ENCODE data around the gene IGSF8.

DNA sequence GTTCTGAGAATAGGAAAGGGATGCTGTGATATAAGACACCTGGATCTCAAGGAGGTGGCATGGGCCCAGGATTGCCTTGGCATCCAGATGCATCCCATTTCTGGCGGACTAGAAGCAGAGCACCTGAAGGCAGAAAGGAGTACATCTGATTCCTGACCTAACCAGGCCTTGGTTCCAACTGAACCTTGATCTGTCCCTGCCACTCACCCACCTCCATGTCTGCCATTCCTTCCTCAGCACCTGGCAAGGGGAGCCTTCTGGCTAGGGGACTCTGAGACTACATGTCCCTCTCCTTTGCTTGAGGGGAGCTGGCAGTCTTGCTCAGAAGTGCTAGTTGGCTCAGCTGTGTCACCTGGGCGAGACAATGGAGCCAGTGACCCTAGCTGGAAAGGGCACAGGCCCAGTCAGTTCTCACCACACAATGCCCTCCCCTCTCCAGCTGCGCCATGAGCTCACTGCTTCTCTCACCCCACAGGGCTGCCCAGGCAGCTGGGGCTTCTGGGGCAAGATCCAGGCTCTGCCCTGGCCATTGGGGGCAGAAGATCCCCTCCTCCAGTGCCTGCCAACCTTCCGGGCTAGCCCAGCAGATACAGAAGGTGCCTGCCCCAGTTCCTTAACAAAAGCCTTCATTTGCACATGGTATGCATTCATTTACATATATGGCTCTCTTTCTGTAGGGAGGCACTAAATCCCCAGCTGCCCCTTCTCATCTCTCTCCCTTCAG lies 2.9 kb downstream of the IGSF8 start:
- TF ChIP-seq, protein P1, sequence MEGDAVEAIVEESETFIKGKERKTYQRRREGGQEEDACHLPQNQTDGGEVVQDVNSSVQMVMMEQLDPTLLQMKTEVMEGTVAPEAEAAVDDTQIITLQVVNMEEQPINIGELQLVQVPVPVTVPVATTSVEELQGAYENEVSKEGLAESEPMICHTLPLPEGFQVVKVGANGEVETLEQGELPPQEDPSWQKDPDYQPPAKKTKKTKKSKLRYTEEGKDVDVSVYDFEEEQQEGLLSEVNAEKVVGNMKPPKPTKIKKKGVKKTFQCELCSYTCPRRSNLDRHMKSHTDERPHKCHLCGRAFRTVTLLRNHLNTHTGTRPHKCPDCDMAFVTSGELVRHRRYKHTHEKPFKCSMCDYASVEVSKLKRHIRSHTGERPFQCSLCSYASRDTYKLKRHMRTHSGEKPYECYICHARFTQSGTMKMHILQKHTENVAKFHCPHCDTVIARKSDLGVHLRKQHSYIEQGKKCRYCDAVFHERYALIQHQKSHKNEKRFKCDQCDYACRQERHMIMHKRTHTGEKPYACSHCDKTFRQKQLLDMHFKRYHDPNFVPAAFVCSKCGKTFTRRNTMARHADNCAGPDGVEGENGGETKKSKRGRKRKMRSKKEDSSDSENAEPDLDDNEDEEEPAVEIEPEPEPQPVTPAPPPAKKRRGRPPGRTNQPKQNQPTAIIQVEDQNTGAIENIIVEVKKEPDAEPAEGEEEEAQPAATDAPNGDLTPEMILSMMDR (IDR thresholded peaks at IDR 0.05): no peak
- TF ChIP-seq POLR2A (IDR thresholded peaks at IDR 0.05): no peak
